Fibroblast of peridontal ligament (primary cell): ENCODE measurements around the gene IRS1.

Experiments used
- DNase-seq: peaks from one replicate; pipeline ENCODE4 v3.0.0-alpha.2; 2010; ENCODE audit errors: extremely low read depth

IRS1 gene

DNA sequence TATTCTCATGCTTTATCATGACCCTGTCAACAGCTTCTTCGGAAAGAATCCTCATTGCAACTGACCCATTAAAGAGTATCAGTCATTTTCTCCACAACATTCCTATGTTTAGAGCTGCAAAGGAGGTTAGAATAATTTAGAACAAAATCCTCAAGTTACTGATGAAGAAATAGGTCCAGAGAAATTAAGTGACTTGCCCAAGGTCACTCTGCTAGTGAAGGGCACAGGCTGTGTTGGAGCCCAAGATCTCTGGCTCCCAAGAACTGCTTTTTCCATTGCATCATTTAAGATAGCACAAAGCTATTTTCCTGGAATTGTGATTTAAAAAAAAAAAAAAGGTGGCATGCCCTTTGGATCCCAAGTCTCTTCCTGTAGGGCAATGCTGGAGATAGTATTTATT is 9.6 kb downstream of the IRS1 start:
- DNase-seq = peak; percentile 47

DNA sequence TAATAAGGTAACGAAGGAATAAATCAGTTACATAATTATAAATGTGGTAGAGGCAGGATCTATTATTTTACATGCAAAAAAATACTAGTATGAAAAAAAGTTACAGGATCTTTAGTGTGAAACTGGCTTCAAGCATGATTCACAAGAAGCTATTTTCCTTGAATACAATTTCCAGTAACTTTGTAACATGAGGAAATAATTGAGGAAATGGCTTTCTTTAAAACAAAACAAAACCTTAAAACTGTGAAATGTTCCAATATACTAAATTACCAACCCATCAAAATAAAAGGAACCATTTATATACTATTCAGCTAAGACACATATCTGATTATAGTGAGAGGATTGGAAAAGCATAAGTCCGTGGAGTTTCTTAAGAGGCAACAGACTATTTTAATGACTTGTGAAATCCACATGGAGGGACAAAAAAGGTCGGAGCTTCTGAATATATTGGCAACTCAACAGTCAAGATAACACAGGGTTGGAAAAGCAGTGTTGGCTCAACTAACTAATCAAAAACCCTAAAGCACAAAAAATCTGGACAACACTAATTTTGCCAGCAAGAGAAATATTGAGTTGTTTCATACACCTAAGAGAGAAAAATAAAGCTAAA is 10.6 kb downstream of the IRS1 start:
- peak; percentile 71 for DNase-seq

DNA sequence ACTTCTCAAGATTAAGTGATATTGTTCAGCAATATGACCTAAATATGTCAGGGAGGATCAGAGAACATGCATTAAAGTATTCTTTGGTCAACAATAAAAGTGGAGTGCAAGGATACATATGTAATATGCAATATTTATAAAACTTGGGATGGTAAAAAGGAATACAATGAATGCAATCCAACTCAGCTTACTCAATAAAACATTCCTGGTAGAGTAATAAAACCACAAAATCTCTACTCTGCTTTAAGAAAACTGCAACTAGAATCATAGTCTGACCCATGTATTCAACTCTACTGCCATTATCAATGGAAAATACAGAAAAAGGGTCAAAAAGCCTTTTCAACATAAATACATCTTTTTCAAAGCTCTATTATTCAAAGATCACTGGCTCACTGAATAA is 11.6 kb downstream of the IRS1 start:
- DNase-seq = peak; percentile 77

DNA sequence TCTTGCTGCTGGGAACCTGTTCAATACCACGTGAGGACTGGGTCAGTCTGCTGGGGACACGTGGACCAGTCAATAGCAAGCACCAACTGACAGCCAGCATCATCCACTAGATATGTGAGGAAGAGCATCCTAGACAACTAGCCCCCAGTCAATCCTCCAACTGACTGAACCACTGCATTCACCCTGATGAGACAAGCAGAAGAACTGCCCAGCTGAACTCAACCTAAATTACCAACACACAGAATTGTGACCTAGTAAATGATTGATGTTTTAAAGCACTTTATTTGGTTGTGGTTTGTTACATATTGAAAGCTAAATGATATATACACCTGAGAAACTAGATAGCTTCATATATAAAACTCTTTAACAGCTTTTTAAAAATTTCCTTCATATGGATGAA is 15.7 kb downstream of the IRS1 start:
- DNase-seq = no peak

GRCh38 chr2:226782092-226782713 is 17.4 kb downstream of the IRS1 start:
- DNase-seq = peak; percentile 95

- no peak for DNase-seq
Observed at GRCh38 chr2:226780431-226780830, 19.2 kb downstream of the IRS1 start.

DNA sequence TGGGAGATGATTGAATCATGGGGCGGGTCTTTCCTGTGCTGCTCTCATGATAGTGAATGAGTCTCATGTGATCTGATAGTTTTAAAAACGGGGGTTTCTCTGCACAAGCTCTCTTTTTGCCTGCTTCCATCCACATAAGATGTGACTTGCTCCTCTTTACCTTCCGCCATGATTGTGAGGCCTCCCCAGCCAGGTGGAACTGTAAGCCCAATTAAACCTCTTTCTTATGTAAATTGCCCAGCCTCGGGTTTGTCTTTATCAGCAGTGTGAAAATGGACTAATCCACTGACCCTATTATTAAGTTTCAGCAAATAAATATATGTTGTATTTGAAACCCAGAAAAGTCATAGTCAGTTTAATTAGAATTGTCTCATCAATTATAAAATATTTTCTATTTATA is 22.0 kb downstream of the IRS1 start:
- DNase-seq = no peak

- no peak for DNase-seq
Observed at GRCh38 chr2:226776104-226776503, 23.5 kb downstream of the IRS1 start.

GRCh38 chr2:226775032-226775509 is 24.5 kb downstream of the IRS1 start:
- no peak for DNase-seq

DNA sequence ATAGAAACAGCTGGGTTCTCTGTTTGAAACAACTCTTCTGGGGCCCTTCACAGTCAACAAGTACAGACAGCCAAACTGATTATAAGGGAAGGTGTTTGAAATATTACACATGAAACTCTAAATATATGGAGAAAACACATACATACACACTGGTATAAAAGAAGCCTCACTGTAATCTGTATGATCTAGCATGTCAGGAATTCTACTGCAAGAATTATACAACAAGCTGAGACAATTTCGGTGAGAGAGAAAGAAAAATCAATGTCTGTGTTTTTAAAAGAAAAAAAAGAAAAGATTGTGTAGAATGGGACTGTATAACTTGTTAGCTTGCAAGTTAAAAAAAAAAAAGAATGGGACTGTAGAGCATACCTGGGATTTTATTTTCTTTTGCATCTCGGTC is 26.3 kb downstream of the IRS1 start:
- DNase-seq = peak; percentile 62

- DNase-seq = no peak
Observed at GRCh38 chr2:226772389-226773179, 27.0 kb downstream of the IRS1 start.

- DNase-seq = no peak
Observed at GRCh38 chr2:226771067-226771466, 28.6 kb downstream of the IRS1 start.

DNA sequence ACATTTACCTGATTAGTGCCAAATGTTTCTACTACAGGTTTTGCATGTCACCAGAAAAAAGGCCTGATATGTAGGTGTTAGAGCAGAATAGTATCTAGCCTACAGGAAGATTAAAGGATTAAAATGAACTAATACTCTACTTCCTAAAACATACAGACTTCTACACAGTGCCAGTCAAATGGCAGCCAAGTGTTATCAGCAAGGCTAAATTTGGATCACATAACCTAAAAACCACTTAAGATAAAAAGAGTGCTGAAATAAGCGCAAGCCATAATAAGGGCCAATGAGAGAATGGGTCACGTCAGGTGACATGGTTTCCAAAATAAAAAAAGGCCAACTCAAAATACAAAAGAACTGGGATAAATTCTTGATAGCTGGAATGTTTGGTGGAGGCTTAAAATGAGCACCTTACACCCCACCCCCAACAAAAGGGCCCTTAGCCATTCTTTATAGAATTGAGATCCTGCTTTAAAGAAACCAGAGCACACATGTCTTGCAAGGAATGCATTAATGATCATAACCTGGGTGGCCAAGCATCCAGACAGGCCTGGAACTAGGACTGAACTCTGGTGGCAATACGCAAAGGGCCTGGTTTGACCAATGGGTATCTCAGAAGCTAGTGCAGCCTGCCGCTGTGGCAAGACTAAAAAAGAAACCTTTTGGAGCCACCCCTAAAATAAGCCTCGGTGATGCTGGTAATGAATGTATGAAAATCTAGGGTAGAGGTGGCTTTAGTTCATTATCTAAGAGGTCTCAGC is 32.4 kb downstream of the IRS1 start:
- no peak for DNase-seq

GRCh38 chr2:226766352-226767055 is 33.1 kb downstream of the IRS1 start:
- DNase-seq = peak; percentile 56

- DNase-seq = peak; percentile 54
Observed at GRCh38 chr2:226763320-226763719, 36.3 kb downstream of the IRS1 start.

DNA sequence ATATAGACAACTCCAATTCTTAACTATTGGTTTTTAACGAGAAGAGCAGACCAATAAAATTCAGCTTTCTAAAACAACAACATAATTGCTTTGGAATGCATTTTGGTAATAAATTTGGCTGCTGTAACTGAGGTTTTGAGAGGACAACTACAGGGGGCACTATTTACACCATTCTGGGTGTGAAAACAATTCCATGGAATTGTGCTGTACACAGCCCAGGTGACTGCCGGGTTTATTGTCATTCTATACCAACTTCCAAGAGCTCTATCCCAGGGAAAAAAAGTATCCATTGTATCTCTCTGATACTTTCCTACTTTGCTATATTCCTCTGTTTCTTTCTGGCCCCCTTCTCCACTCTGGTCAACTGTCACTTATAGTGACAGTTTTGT is 38.4 kb downstream of the IRS1 start:
- DNase-seq = no peak

- DNase-seq = peak; percentile 89
Observed at GRCh38 chr2:226760412-226761194, 39.0 kb downstream of the IRS1 start.

DNA sequence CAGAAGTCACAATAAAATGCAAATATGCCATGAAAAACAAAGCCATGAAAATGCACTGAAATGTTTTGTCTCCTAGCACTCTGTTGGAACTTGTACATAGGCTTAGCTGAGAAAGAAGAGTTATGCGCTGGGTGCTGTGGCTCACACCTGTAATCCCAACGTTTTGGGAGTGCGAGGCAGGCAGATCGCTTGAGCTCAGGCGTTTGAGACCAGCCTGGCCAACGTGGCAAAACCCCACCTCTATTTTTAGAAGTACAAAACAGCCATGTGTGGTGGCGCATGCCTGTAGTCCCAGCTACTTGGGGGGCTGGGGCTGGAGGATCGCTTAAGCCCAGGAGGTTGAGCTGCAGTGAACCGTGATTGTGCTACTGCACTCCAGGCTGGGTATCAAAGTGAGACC is 39.9 kb downstream of the IRS1 start:
- DNase-seq = no peak

DNA sequence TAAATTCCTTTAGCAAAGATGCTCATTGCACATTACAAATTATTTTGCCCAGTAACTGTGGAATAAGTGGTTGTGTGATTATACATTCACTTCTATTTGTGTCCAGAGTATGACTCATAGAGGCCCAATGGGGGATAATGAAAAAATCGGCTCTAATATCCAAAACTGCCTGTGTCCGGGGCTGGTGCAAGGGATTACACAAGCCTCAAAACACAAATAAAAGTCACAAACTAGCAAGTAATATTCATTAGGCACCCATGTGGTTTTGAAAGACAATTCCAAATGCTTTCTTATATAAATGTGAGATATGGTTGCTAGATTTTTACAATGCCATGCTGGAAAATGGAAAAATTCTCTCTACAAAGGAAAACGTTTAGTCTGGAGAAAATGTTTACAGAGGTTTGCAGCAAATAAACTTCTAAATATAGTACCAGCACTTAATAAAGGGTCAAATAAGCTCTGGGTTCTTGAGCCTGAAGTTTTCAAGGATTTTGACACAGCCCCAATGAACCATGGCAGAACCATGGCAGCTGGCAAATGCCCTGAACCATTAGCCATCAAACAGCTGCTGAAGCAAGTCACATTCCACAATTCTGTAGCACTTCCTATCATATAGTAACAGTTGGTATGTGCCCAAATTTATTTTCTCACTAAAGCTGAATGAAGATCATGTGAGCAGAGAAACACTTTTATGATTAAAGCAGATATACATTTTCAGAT is 40.5 kb downstream of the IRS1 start:
- peak; percentile 84 for DNase-seq

DNA sequence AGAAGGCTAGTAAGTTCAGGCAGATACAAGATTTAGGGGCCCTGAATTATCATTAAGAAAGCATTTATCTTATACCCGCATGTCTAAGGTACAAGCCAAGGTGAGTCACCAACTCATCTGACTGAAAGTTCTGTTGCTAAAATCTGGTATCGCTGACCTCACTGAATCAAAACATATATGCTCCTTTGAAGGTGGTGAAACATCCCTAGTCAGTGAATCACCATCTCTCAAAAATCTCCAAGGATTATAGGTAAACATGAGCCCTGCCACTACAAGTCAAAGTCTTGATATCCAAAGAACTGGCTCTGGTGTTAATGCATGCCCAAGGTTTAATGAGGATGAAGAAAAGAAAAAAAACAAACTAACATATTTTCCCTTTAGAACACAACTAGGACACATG is 43.5 kb downstream of the IRS1 start:
- peak; percentile 58 for DNase-seq
